ENCODE data around the gene GEMIN5. TPM values are rescaled to one million over a fixed set of nuclear protein-coding genes. Genes with fewer than 3 reads are reported as not detected.
A peak's percentile ranks its signal among the peaks of the same experiment; 100 is the strongest.

The GEMIN5 gene
- total and polyA plus RNA-seq, 2 of the 13 experiments (the other 11 are each of a cell fraction or from before 2014, with no cell fraction given): 6.6 to 28.6 TPM

DNA sequence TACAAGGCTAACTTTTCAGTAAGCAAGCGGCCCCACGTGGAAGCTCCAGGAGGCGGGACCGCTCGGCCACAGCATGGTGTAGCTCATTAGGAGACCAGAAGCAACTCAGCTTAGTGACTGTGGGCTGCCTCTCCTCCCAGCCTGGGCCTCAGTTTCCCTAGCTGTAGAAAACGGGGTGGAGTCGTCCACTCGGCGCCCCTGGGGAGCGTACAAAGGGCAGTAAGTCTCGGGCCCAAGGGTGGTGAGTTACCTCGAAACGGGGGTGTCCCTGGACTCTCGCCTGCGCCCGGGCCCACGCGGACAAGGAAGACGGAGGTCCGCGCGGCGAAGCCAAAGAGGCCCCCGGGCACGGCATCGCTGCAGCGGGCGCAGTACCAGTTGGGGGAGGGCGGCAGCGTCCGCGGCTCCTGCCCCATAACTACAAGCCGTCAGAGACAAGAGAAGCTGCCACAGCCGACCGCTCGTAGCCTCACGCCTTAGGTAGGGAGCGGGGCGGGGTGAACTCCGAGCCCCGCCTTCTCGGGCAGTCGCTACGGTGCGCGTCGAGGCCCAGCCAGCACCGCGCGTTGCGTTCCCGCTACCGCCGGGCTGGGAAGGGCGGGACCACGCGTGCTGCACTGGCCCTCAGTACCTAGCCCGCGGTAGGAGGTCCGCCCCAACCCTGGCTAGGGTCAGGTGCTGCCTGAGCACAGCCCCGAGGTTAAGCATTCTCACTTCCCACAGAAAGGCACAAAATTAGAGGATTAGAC, at the start of gene GEMIN5 (continued):
- TF ChIP-seq ZNF816 (CRISPR knock-in tag; IDR thresholded peaks at IDR 0.05; ENCODE audit: borderline replicate concordance) (peak; percentile 86; the same call in 1 of the 2 replicates), SRY (CRISPR knock-in tag; IDR thresholded peaks at IDR 0.05) (peak; percentile 80; the same call in 1 of the 2 replicates), NFYC (CRISPR knock-in tag; IDR thresholded peaks at IDR 0.05) (no peak), FOSL2 (CRISPR knock-in tag; IDR thresholded peaks at IDR 0.05) (peak; percentile 41; the same call in 1 of the 2 replicates), KDM2A (CRISPR knock-in tag; IDR thresholded peaks at IDR 0.05; ENCODE audit: borderline replicate concordance, low read depth) (peak; percentile 95), POLR2A (IDR thresholded peaks at IDR 0.05; ENCODE audit: insufficient read depth in 1 of 2, low read depth in 2 of 2, low read length in 2 of 2) (peak; percentile 45 to 85), HOXA3 (CRISPR knock-in tag; IDR thresholded peaks at IDR 0.05) (peak; percentile 95), SRSF9 (IDR thresholded peaks at IDR 0.05; ENCODE audit: borderline replicate concordance, insufficient read depth, low read depth, low read length, poor library complexity, severe bottlenecking) (no peak), ETV6 (CRISPR knock-in tag; conservative IDR thresholded peaks at IDR 0.05) (no peak), TBX2 (CRISPR knock-in tag; IDR thresholded peaks at IDR 0.05; ENCODE audit: borderline replicate concordance) (peak; percentile 90), ONECUT2 (CRISPR knock-in tag; IDR thresholded peaks at IDR 0.05) (peak; percentile 6; the same call in 1 of the 2 replicates), ZNF335 (CRISPR knock-in tag; IDR thresholded peaks at IDR 0.05) (0 out of 2 replicates have a peak, but pooled peaks have one; percentile 10), SMYD3 (CRISPR knock-in tag; IDR thresholded peaks at IDR 0.05) (no peak), ZNF530 (CRISPR knock-in tag; IDR thresholded peaks at IDR 0.05; ENCODE audit: low read depth) (no peak), ZNF44 (CRISPR knock-in tag; IDR thresholded peaks at IDR 0.05) (peak; percentile 95; the same call in 1 of the 2 replicates)
- TF ChIP-seq, protein P1, sequence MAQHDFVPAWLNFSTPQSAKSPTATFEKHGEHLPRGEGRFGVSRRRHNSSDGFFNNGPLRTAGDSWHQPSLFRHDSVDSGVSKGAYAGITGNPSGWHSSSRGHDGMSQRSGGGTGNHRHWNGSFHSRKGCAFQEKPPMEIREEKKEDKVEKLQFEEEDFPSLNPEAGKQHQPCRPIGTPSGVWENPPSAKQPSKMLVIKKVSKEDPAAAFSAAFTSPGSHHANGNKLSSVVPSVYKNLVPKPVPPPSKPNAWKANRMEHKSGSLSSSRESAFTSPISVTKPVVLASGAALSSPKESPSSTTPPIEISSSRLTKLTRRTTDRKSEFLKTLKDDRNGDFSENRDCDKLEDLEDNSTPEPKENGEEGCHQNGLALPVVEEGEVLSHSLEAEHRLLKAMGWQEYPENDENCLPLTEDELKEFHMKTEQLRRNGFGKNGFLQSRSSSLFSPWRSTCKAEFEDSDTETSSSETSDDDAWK (CRISPR knock-in tag; IDR thresholded peaks at IDR 0.05): no peak
- TF ChIP-seq, protein P2, sequence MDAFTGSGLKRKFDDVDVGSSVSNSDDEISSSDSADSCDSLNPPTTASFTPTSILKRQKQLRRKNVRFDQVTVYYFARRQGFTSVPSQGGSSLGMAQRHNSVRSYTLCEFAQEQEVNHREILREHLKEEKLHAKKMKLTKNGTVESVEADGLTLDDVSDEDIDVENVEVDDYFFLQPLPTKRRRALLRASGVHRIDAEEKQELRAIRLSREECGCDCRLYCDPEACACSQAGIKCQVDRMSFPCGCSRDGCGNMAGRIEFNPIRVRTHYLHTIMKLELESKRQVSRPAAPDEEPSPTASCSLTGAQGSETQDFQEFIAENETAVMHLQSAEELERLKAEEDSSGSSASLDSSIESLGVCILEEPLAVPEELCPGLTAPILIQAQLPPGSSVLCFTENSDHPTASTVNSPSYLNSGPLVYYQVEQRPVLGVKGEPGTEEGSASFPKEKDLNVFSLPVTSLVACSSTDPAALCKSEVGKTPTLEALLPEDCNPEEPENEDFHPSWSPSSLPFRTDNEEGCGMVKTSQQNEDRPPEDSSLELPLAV (CRISPR knock-in tag; conservative IDR thresholded peaks at IDR 0.05; ENCODE audit: low read depth): no peak
- TF ChIP-seq, protein P3, sequence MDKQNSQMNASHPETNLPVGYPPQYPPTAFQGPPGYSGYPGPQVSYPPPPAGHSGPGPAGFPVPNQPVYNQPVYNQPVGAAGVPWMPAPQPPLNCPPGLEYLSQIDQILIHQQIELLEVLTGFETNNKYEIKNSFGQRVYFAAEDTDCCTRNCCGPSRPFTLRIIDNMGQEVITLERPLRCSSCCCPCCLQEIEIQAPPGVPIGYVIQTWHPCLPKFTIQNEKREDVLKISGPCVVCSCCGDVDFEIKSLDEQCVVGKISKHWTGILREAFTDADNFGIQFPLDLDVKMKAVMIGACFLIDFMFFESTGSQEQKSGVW (CRISPR knock-in tag; IDR thresholded peaks at IDR 0.05; ENCODE audit: borderline replicate concordance): no peak
- TF ChIP-seq, protein P4, sequence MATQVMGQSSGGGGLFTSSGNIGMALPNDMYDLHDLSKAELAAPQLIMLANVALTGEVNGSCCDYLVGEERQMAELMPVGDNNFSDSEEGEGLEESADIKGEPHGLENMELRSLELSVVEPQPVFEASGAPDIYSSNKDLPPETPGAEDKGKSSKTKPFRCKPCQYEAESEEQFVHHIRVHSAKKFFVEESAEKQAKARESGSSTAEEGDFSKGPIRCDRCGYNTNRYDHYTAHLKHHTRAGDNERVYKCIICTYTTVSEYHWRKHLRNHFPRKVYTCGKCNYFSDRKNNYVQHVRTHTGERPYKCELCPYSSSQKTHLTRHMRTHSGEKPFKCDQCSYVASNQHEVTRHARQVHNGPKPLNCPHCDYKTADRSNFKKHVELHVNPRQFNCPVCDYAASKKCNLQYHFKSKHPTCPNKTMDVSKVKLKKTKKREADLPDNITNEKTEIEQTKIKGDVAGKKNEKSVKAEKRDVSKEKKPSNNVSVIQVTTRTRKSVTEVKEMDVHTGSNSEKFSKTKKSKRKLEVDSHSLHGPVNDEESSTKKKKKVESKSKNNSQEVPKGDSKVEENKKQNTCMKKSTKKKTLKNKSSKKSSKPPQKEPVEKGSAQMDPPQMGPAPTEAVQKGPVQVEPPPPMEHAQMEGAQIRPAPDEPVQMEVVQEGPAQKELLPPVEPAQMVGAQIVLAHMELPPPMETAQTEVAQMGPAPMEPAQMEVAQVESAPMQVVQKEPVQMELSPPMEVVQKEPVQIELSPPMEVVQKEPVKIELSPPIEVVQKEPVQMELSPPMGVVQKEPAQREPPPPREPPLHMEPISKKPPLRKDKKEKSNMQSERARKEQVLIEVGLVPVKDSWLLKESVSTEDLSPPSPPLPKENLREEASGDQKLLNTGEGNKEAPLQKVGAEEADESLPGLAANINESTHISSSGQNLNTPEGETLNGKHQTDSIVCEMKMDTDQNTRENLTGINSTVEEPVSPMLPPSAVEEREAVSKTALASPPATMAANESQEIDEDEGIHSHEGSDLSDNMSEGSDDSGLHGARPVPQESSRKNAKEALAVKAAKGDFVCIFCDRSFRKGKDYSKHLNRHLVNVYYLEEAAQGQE (IDR thresholded peaks at IDR 0.05; ENCODE audit: borderline replicate concordance in 1 of 2, low read depth in 1 of 2, low read length in 2 of 2): no peak
- TF ChIP-seq, protein P5, sequence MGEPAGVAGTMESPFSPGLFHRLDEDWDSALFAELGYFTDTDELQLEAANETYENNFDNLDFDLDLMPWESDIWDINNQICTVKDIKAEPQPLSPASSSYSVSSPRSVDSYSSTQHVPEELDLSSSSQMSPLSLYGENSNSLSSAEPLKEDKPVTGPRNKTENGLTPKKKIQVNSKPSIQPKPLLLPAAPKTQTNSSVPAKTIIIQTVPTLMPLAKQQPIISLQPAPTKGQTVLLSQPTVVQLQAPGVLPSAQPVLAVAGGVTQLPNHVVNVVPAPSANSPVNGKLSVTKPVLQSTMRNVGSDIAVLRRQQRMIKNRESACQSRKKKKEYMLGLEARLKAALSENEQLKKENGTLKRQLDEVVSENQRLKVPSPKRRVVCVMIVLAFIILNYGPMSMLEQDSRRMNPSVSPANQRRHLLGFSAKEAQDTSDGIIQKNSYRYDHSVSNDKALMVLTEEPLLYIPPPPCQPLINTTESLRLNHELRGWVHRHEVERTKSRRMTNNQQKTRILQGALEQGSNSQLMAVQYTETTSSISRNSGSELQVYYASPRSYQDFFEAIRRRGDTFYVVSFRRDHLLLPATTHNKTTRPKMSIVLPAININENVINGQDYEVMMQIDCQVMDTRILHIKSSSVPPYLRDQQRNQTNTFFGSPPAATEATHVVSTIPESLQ (CRISPR knock-in tag; conservative IDR thresholded peaks at IDR 0.05): no peak

All from HepG2 (cell line).